Peyer's patch (tissue), 4 donors: ENCODE data around the gene HCFC1R1.

Experiments
- CTCF ChIP-seq, 6 experiments: fragments of 450-650 bp in 4 of 6; fragments of 200-600 bp in 2 of 6; sonication (generic) in 1 of 6; IDR thresholded peaks; one replicate each; pipeline ENCODE4 v1.5.1; 2017 to 2019; ENCODE audit warnings: antibody characterized with exemption in 6 of 6, mild to moderate bottlenecking in 3 of 6, moderate library complexity in 1 of 6
- POLR2A ChIP-seq, 2 donors: fragments of 450-650 bp; IDR thresholded peaks; one replicate each; pipeline ENCODE4 v1.5.1; 2017; ENCODE audit warnings: antibody characterized with exemption in 2 of 2, mild to moderate bottlenecking in 2 of 2, moderate library complexity in 2 of 2

- TF ChIP-seq CTCF (IDR thresholded peaks at IDR 0.05) (no peak), POLR2A (IDR thresholded peaks at IDR 0.05) (no peak)
Observed at GRCh38 chr16:3035972-3036725, 12.4 kb upstream of the HCFC1R1 start.
